C4-2B (cell line): Measurements from ENCODE around the gene SLC44A5.

Experiments
- CTCF ChIP-seq: fragments of 450-650 bp; conservative IDR thresholded peaks from 2 replicates; pipeline ENCODE4 v1.5.1; 2017; ENCODE audit warnings: mild to moderate bottlenecking
- ZFX ChIP-seq: fragments of 450-650 bp; IDR thresholded peaks from 2 replicates; pipeline ENCODE4 v1.6.1; 2017

GRCh38 chr1:75548721-75549480 lies 62.0 kb downstream of the SLC44A5 start:
- no peak for TF ChIP-seq CTCF
- TF ChIP-seq ZFX: no peak
